HUES6 (cell line): Measurements from ENCODE around the gene IL6.

Experiments used
- H3K27ac ChIP-seq: 2 replicates; pipeline ENCODE4 v1.7.0; 2013; ENCODE audit warnings: low read depth, mild to moderate bottlenecking, low read length, inconsistent platforms
- H3K27me3 ChIP-seq: 2 replicates; pipeline ENCODE4 v1.6.1; 2013; ENCODE audit warnings: low read length; ENCODE audit not compliant: control insufficient read depth, insufficient read depth
- H3K36me3 ChIP-seq: 2 replicates; pipeline ENCODE4 v1.6.1; 2013; ENCODE audit warnings: low read length; ENCODE audit not compliant: control insufficient read depth, insufficient read depth
- H3K4me1 ChIP-seq: 2 replicates; pipeline ENCODE4 v1.6.1; 2013; ENCODE audit warnings: low read length; ENCODE audit not compliant: control insufficient read depth, insufficient read depth
- H3K4me3 ChIP-seq: 2 replicates; pipeline ENCODE4 v1.5.1; 2013; ENCODE audit warnings: low read depth, low read length
- H3K9ac ChIP-seq: one replicate; pipeline ENCODE4 v1.6.1; 2013; ENCODE audit warnings: mild to moderate bottlenecking, low read length
- H3K9me3 ChIP-seq: 2 replicates; pipeline ENCODE4 v1.6.1; 2013; ENCODE audit warnings: low read depth, low read length; ENCODE audit not compliant: control insufficient read depth, insufficient read depth

The IL6 gene

DNA sequence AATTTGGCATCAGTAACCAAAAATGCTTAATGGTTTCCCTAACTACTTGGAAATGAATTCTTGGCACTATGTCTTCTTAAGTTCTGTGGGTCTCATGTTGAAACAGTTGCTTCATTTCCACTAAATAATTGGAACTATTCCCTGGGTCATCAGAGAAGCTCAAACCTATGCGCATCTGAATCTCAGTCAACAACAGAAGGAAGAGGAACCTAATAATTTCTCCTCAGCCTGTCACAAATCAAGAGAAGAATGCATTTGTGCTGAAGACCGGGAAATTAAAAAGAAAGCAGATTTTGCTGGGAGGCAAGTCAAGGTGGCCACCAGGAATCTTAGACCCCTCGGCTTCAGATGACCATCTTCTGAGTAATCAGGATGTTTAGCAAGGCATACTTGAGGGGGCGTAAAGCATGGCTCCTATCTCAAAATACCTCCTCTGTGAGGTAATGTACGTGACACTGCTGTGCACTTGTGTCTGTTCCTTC lies 54.3 kb downstream of the IL6 start:
- Histone ChIP-seq H3K9ac (no peak overlapping the region), H3K27ac (no peak overlapping the region), H3K4me3 (no peak overlapping the region)

More for the DNA sequence above, 54.3 kb downstream of the IL6 start:
- Histone ChIP-seq H3K9me3 (no peaks in the 10 kb centered on the region), H3K27me3 (no peaks in the 10 kb centered on the region), H3K36me3 (no peaks in the 10 kb centered on the region), H3K4me1 (peaks cover 4% of the 10 kb centered on the region; the same call in 1 of the 2 replicates)
